Measurements from ENCODE around the gene ATP6V1G3. TPM values are rescaled to one million over a fixed set of nuclear protein-coding genes. Genes with fewer than 3 reads are reported as not detected.

ATP6V1G3 gene
- total and polyA plus RNA-seq, 2 of the 4 experiments (the other 2 are of a cell fraction), result not detected

- Histone ChIP-seq H4K5ac (ENCODE audit: low read depth, low read length) (no peak overlapping the region), H4K8ac (ENCODE audit: low read depth in 2 of 2, low read length in 2 of 2) (no peak overlapping the region), H3K23ac (ENCODE audit: low read depth, low read length) (no peak overlapping the region), H3K14ac (replicated peaks; ENCODE audit: low read depth, low read length) (no peak overlapping the region), H2AK9ac (replicated peaks; ENCODE audit: low read depth, low read length, poor library complexity) (no peak overlapping the region), H3K4me3 (ENCODE audit: insufficient read depth, low read depth, low read length) (no peak overlapping the region), H2BK120ac (ENCODE audit: low read depth, low read length) (no peak overlapping the region), H3K4me1 (ENCODE audit: control insufficient read depth, insufficient read depth, low read length) (no peaks in the 10 kb centered on the region), H3K27me3 (ENCODE audit: control insufficient read depth, insufficient read depth, low read length) (no peaks in the 10 kb centered on the region), H2BK15ac (ENCODE audit: low read depth, low read length) (no peak overlapping the region), H4K20me1 (ENCODE audit: insufficient read depth, low read length) (no peaks in the 10 kb centered on the region), H3K79me1 (ENCODE audit: low read depth in 1 of 2, low read length in 2 of 2) (no peaks in the 10 kb centered on the region), H3K9me1 (ENCODE audit: insufficient read depth, low read length) (no peaks in the 10 kb centered on the region), H2AFZ (replicated peaks; ENCODE audit: low read length, poor library complexity) (no peak overlapping the region), H3K36me3 (ENCODE audit: control insufficient read depth, insufficient read depth, low read length) (no peaks in the 10 kb centered on the region), H2AK5ac (ENCODE audit: low read depth, low read length) (no peak overlapping the region), H3K18ac (ENCODE audit: low read depth, low read length) (no peak overlapping the region), H3K27ac (ENCODE audit: insufficient read depth, low read length) (no peak overlapping the region), H3K9me3 (ENCODE audit: control insufficient read depth, insufficient read depth, low read length) (0 out of 2 replicates have a peak, but pooled peaks cover 3% of the 10 kb centered on the region), H2BK5ac (ENCODE audit: low read depth, low read length, poor library complexity, severe bottlenecking) (no peak overlapping the region), H4K91ac (ENCODE audit: insufficient read depth, low read depth, low read length) (no peak overlapping the region), H3K9ac (ENCODE audit: low read depth, low read length) (no peak overlapping the region), H3K4ac (ENCODE audit: low read depth, low read length) (no peak overlapping the region), H2BK20ac (ENCODE audit: low read depth, low read length) (no peak overlapping the region), H3K4me2 (ENCODE audit: low read depth, low read length) (no peak overlapping the region), H3K56ac (ENCODE audit: extremely low read depth, insufficient read depth, low read length) (no peak overlapping the region)
- in situ Hi-C loops (cut with MboI; ENCODE audit: low sequenced_read_pairs) (no loop called here), intact Hi-C loops (cut with micrococcal nuclease) (no loop called here), dilution Hi-C loops (cut with HindIII; ENCODE audit: low sequenced_read_pairs, unreplicated experiment) (no loop called here)
- DNase-seq (no peak), ATAC-seq (ENCODE audit: low read depth) (no peak)
- no peak for TF ChIP-seq USF2 (IDR thresholded peaks at IDR 0.05; ENCODE audit: low read depth, low read length)
- POLR2A ChIA-PET (ENCODE audit: unreplicated experiment), result no interaction called here
- BruUV-seq (replicated peaks), result no TSS peak
- WGBS, 2 experiments (ENCODE audit: extremely low coverage in 2 of 2, insufficient read length in 1 of 2), result no CpG with 5 or more reads among the region's 6 CpGs
- CTCF ChIA-PET, result no interaction called here
Measured at GRCh38 chr1:198545156-198545555, 4.7 kb upstream of the ATP6V1G3 start.

Data from IMR-90 (cell line).